Measurements from ENCODE around the gene MGLL. TPM values are rescaled to one million over a fixed set of nuclear protein-coding genes. Genes with fewer than 3 reads are reported as not detected.
A peak's percentile ranks its signal among the peaks of the same experiment; 100 is the strongest.

Gene MGLL
- total RNA-seq, 4 donors from 2014 or later, result 12.6 to 44.8 (median 32.3) TPM

DNA sequence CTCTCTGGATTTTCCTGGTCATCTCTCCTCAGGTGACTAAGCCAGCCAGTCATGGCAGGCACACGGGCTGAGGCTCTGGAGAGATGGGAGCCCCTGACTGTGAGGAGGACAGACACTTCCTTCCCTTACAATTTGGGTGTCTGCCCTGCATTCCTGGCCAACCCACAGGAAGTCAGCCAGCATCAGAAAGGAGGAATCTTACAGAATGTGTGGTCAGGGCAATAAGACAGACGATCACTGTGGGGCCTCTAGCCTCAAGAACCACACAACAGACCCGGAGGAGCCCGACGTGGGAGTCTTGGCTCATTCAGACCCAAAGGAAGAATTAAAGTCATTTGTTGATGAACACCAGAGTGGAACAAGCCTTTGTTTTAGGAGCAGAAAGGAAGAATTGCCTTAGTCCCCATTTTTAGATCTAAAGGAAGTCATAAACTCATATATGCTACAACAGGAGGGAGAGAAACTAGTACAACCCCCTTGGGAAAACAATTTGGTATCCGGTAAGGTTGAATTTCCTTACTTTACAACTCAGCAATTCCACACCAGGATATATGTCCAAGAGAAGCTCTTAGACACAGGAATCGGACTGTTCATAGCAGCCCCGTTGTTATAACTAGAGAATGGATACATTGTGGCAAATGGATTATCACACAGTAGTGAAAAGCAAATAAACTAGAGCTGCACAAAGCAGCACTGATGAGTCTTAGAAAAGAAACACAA is 87.4 kb downstream of the MGLL start:
- no peak for TF ChIP-seq POLR2A (IDR thresholded peaks at IDR 0.05)
- TF ChIP-seq, protein P1, sequence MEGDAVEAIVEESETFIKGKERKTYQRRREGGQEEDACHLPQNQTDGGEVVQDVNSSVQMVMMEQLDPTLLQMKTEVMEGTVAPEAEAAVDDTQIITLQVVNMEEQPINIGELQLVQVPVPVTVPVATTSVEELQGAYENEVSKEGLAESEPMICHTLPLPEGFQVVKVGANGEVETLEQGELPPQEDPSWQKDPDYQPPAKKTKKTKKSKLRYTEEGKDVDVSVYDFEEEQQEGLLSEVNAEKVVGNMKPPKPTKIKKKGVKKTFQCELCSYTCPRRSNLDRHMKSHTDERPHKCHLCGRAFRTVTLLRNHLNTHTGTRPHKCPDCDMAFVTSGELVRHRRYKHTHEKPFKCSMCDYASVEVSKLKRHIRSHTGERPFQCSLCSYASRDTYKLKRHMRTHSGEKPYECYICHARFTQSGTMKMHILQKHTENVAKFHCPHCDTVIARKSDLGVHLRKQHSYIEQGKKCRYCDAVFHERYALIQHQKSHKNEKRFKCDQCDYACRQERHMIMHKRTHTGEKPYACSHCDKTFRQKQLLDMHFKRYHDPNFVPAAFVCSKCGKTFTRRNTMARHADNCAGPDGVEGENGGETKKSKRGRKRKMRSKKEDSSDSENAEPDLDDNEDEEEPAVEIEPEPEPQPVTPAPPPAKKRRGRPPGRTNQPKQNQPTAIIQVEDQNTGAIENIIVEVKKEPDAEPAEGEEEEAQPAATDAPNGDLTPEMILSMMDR (IDR thresholded peaks at IDR 0.05), result no peak
- intact Hi-C loops (cut with DNase I; ENCODE audit: low total_unique reads), result no loop called here
- H3K27me3 ChIP-seq, result no peaks in the 10 kb centered on the region
- no peaks in the 10 kb centered on the region for H3K9me3 ChIP-seq
- no peak for DNase-seq
- H3K27ac ChIP-seq, result peak overlapping the region; percentile 36 to 73
- no peak overlapping the region for H3K4me3 ChIP-seq
- H3K36me3 ChIP-seq, result no peaks in the 10 kb centered on the region
- H3K4me1 ChIP-seq, result peaks cover 0 to 6% of the 10 kb centered on the region in 2 donors

DNA sequence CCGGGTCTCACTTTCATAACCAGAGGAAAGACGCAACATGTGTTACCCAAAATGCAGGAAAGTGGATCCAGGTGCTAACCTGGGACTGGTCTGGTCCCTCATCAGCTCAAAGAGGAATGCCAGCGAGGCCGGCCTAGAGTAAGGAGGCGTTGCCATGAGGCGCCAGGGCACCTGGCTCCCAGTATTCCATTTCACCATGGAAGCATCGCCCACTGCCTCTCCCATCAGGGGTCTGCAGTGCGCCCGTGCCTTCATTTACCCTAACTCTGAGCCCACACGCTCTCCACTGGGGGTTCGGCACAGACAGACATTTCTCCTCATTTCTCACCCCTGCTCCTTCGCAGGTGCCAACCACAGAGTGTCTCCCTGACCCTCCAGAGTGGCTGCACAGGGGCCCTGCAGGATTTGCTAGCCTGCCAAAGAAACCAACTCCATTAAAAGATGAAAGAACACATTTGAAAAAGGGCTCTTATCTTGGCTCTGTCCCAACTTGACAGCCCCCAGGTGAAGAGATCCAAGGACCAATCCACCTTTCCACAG is 88.1 kb downstream of the MGLL start:
- no peaks in the 10 kb centered on the region for H3K27me3 ChIP-seq
- peak overlapping the region; percentile 36 to 73 for H3K27ac ChIP-seq
- peaks cover 0 to 6% of the 10 kb centered on the region in 2 donors for H3K4me1 ChIP-seq
- H3K4me3 ChIP-seq, result no peak overlapping the region
- no peak for DNase-seq
- TF ChIP-seq, protein P1 (IDR thresholded peaks at IDR 0.05), result no peak
- no peak for TF ChIP-seq POLR2A (IDR thresholded peaks at IDR 0.05)
- no peaks in the 10 kb centered on the region for H3K36me3 ChIP-seq
- no peaks in the 10 kb centered on the region for H3K9me3 ChIP-seq
- intact Hi-C loops (cut with DNase I; ENCODE audit: low total_unique reads), result no loop called here

DNA sequence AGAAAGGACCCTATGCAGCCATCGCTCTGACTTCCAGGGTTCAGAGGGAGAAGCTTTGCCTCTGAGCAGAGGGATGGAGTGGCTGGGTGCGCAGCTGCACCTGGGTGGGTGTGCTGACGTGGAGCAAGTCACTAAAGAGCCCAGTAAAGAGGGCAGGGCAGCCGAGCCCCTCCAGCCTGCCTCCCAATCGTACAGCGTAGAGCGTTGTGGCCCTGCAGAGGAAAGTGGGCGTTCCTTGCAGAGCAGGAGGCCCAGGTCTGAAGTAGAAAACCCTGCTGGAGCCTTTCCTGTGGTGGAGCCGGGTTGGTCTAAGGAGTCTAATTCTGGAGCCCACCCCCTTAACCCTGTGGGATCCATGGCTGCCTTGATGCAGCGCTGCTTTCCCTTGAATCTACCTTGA is 88.5 kb downstream of the MGLL start:
- H3K27ac ChIP-seq, result no peak overlapping the region
- no peak for TF ChIP-seq POLR2A (IDR thresholded peaks at IDR 0.05)
- TF ChIP-seq, protein P1 (IDR thresholded peaks at IDR 0.05), result no peak
- no peaks in the 10 kb centered on the region for H3K27me3 ChIP-seq
- peaks cover 0 to 6% of the 10 kb centered on the region in 2 donors for H3K4me1 ChIP-seq
- DNase-seq, result no peak
- intact Hi-C loops (cut with DNase I; ENCODE audit: low total_unique reads), result no loop called here
- no peaks in the 10 kb centered on the region for H3K9me3 ChIP-seq
- no peak overlapping the region for H3K4me3 ChIP-seq
- no peaks in the 10 kb centered on the region for H3K36me3 ChIP-seq

- TF ChIP-seq, protein P1 (IDR thresholded peaks at IDR 0.05), result no peak
- no peak for TF ChIP-seq POLR2A (IDR thresholded peaks at IDR 0.05)
- peaks cover 0 to 6% of the 10 kb centered on the region in 2 donors for H3K4me1 ChIP-seq
- no peaks in the 10 kb centered on the region for H3K27me3 ChIP-seq
- H3K36me3 ChIP-seq, result no peaks in the 10 kb centered on the region
- intact Hi-C loops (cut with DNase I; ENCODE audit: low total_unique reads), result no loop called here
- H3K4me3 ChIP-seq, result no peak overlapping the region
- no peak for DNase-seq
- H3K27ac ChIP-seq, result no peak overlapping the region
- no peaks in the 10 kb centered on the region for H3K9me3 ChIP-seq
These were observed 89.4 kb downstream of the MGLL start for GRCh38 chr3:127732879-127733350.

DNA sequence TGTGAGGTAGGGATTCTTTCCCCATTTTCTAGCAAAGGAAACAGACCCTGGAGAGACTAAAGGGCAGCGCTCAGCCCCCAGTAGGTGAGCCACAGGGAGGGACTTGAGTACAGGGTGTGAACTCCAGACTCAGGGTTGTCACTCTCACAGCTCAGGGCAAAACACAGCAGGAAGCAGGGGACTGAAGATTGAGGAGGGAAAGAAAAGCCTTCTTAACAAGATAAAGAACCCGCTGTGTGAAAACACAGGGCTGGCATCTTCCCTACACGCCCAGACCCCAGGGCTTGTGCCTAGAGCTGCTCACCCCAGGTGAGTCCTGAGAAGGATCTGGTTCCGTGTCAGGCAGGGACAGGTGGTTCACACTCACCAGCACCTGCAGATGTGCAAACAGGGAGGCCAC is 90.0 kb downstream of the MGLL start:
- no peak for TF ChIP-seq POLR2A (IDR thresholded peaks at IDR 0.05)
- TF ChIP-seq, protein P1 (IDR thresholded peaks at IDR 0.05), result no peak
- intact Hi-C loops (cut with DNase I; ENCODE audit: low total_unique reads), result no loop called here
- Histone ChIP-seq H3K4me3 (no peak overlapping the region), H3K36me3 (no peaks in the 10 kb centered on the region), H3K4me1 (peaks cover 0 to 6% of the 10 kb centered on the region in 2 donors), H3K27me3 (no peaks in the 10 kb centered on the region), H3K27ac (no peak overlapping the region), H3K9me3 (no peaks in the 10 kb centered on the region)
- DNase-seq, result no peak
